ENCODE results near the gene SUSD2.
"Not testable (repeated sequence)": the region's sequence is repeated elsewhere in the genome, so short reads cannot be mapped to it uniquely, and the experiment has no call there.

The SUSD2 gene

GRCh38 chr22:24178021-24178431 is 3.3 kb upstream of the SUSD2 start:
- no peak for DNase-seq

GRCh38 chr22:24178502-24179440 is 2.5 kb upstream of the SUSD2 start:
- DNase-seq: peak; percentile 22

- DNase-seq: no peak
These were observed 1.6 kb upstream of the SUSD2 start for GRCh38 chr22:24179478-24180210.

- no peak for DNase-seq
These were observed 785 bp upstream of the SUSD2 start for GRCh38 chr22:24180316-24181087.

GRCh38 chr22:24181996-24182899 is 961 bp downstream of the SUSD2 start:
- peak; percentile 42 for DNase-seq

GRCh38 chr22:24182900-24183246 is 1.6 kb downstream of the SUSD2 start:
- not testable (repeated sequence) for DNase-seq

GRCh38 chr22:24183321-24184031 is 2.2 kb downstream of the SUSD2 start:
- DNase-seq: no peak

GRCh38 chr22:24184057-24184798 is 2.9 kb downstream of the SUSD2 start:
- DNase-seq: no peak

GRCh38 chr22:24185001-24185500 is 3.8 kb downstream of the SUSD2 start:
- DNase-seq: no peak

- no peak for DNase-seq
These were observed 4.4 kb downstream of the SUSD2 start for GRCh38 chr22:24185501-24186351.

- DNase-seq: no peak
These were observed 5.1 kb downstream of the SUSD2 start for GRCh38 chr22:24186352-24186740.

- no peak for DNase-seq
These were observed 5.8 kb downstream of the SUSD2 start for GRCh38 chr22:24186892-24187670.

- DNase-seq: no peak
These were observed 6.7 kb downstream of the SUSD2 start for GRCh38 chr22:24187731-24188644.

GRCh38 chr22:24188705-24189248 is 7.5 kb downstream of the SUSD2 start:
- no peak for DNase-seq

GRCh38 chr22:24189249-24190158 is 8.2 kb downstream of the SUSD2 start:
- DNase-seq: peak; percentile 85

- no peak for DNase-seq
These were observed 8.9 kb downstream of the SUSD2 start for GRCh38 chr22:24190159-24190540.

All from OCI-M1 (cell line).